HL-60 (cell line): ENCODE data around the gene IRX4.

Experiments
- DNase-seq, 2 experiments: peaks; one replicate each; pipeline ENCODE4 v3.0.0-alpha.2; 2010 to 2020; ENCODE audit warnings: low read depth in 1 of 2, low spot score in 1 of 2
- H3K27ac ChIP-seq: fragments of 250-450 bp; sonication (Bioruptor Pico); replicated peaks from 2 replicates; pipeline ENCODE4 v1.5.1; 2020; ENCODE audit warnings: mild to moderate bottlenecking, moderate library complexity
- H3K27me3 ChIP-seq: fragments of 250-450 bp; sonication (Bioruptor Pico); 2 replicates; pipeline ENCODE4 v1.5.1; 2021; ENCODE audit warnings: mild to moderate bottlenecking, moderate library complexity; ENCODE audit not compliant: insufficient read depth, poor library complexity, severe bottlenecking
- H3K4me3 ChIP-seq: replicated peaks from 2 replicates; pipeline ENCODE4 v1.5.1; 2011; ENCODE audit warnings: mild to moderate bottlenecking, control low read depth, low read length; ENCODE audit not compliant: insufficient read depth
- GABPA ChIP-seq: IDR thresholded peaks from 2 replicates; pipeline ENCODE4 v1.6.1; 2012; ENCODE audit warnings: low read depth
- POLR2AphosphoS5 ChIP-seq: IDR thresholded peaks from 2 replicates; pipeline ENCODE4 v1.6.1; 2012; ENCODE audit warnings: low read depth
- SPI1 ChIP-seq: IDR thresholded peaks from 2 replicates; pipeline ENCODE4 v1.6.1; 2012; ENCODE audit warnings: low read depth, mild to moderate bottlenecking, borderline replicate concordance
- TF ChIP-seq, protein P1 (sequence below): IDR thresholded peaks from 2 replicates; pipeline ENCODE4 v1.6.1; 2012; ENCODE audit warnings: low read depth; ENCODE audit not compliant: insufficient replicate concordance
- TF ChIP-seq, protein P2 (sequence below): IDR thresholded peaks from one replicate; pipeline ENCODE4 v1.5.1; 2011; ENCODE audit warnings: low read length, control low read depth, inconsistent platforms; ENCODE audit not compliant: insufficient read depth

Gene IRX4

DNA sequence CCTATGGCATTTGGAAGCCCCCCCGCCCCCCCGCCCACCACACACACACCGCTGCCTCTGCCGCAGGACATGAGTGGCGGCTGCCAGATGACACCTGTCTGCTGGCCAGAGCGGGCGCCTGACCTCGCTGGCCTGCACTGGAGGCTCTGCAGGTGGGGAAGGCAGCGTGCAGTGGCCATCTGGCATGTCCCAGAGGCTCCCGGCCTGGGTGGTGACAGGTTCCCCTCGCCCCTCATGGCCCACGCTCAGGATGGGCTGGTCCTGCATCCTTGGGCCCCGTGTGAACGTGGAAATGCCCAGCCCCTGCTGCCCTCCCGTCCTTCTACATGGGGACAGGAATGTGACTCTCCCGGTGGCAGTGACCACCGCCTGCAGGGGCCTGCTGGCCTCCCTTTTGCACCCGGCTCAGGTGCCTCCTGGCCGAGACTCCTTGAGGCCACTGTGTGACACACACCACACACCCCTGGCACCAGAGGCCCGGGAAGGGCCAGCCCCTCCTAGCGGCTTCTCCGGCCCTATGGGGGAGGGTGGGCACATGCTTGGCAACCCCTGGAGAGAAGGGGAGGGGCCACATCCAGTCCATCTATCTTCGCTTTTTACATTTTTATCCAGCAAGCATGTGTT lies 30.3 kb downstream of the IRX4 start:
- no peak for TF ChIP-seq GABPA
- TF ChIP-seq, protein P1, sequence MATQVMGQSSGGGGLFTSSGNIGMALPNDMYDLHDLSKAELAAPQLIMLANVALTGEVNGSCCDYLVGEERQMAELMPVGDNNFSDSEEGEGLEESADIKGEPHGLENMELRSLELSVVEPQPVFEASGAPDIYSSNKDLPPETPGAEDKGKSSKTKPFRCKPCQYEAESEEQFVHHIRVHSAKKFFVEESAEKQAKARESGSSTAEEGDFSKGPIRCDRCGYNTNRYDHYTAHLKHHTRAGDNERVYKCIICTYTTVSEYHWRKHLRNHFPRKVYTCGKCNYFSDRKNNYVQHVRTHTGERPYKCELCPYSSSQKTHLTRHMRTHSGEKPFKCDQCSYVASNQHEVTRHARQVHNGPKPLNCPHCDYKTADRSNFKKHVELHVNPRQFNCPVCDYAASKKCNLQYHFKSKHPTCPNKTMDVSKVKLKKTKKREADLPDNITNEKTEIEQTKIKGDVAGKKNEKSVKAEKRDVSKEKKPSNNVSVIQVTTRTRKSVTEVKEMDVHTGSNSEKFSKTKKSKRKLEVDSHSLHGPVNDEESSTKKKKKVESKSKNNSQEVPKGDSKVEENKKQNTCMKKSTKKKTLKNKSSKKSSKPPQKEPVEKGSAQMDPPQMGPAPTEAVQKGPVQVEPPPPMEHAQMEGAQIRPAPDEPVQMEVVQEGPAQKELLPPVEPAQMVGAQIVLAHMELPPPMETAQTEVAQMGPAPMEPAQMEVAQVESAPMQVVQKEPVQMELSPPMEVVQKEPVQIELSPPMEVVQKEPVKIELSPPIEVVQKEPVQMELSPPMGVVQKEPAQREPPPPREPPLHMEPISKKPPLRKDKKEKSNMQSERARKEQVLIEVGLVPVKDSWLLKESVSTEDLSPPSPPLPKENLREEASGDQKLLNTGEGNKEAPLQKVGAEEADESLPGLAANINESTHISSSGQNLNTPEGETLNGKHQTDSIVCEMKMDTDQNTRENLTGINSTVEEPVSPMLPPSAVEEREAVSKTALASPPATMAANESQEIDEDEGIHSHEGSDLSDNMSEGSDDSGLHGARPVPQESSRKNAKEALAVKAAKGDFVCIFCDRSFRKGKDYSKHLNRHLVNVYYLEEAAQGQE = no peak
- TF ChIP-seq, protein P2, sequence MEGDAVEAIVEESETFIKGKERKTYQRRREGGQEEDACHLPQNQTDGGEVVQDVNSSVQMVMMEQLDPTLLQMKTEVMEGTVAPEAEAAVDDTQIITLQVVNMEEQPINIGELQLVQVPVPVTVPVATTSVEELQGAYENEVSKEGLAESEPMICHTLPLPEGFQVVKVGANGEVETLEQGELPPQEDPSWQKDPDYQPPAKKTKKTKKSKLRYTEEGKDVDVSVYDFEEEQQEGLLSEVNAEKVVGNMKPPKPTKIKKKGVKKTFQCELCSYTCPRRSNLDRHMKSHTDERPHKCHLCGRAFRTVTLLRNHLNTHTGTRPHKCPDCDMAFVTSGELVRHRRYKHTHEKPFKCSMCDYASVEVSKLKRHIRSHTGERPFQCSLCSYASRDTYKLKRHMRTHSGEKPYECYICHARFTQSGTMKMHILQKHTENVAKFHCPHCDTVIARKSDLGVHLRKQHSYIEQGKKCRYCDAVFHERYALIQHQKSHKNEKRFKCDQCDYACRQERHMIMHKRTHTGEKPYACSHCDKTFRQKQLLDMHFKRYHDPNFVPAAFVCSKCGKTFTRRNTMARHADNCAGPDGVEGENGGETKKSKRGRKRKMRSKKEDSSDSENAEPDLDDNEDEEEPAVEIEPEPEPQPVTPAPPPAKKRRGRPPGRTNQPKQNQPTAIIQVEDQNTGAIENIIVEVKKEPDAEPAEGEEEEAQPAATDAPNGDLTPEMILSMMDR = no peak
- no peak for TF ChIP-seq SPI1
- no peak for TF ChIP-seq POLR2AphosphoS5
- peaks cover 20% of the 10 kb centered on the region for H3K27me3 ChIP-seq
- no peak overlapping the region for H3K4me3 ChIP-seq
- no peak for DNase-seq
- no peak overlapping the region for H3K27ac ChIP-seq

DNA sequence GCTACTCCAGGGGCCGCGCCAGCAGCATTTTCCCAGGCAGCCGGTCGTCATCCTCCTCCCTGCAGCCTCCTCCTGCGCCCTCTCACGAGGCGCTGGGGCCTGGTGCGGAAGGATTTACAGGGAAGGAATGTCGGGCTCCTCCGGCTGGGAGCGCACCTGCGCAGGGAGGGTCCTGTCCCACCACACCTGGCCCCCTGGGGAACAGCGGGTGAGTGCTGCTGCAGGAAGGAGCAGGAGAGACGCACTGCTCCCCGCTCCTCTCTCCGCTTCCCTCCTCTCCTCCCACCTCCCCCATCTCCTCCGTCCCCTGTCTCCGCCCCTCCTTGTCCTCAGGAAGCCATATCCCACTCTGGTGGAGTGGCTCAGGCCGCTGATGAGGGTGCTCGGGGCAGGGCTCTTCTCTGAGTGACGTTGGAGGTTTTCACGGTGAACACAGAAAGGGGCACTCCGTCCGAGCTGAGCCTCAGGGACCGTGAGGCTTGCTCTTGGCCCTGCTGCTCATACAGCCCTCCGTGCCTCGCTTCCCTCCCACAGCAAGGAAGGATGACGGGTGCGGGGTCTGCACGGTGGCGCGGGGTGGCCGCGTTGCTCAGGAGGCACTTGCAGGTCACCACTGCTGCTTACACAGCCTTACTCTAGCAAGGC lies 31.3 kb downstream of the IRX4 start:
- TF ChIP-seq SPI1 = no peak
- TF ChIP-seq POLR2AphosphoS5 = no peak
- Histone ChIP-seq H3K27me3 (peaks cover 20% of the 10 kb centered on the region), H3K4me3 (no peak overlapping the region), H3K27ac (no peak overlapping the region)
- DNase-seq = no peak

DNA sequence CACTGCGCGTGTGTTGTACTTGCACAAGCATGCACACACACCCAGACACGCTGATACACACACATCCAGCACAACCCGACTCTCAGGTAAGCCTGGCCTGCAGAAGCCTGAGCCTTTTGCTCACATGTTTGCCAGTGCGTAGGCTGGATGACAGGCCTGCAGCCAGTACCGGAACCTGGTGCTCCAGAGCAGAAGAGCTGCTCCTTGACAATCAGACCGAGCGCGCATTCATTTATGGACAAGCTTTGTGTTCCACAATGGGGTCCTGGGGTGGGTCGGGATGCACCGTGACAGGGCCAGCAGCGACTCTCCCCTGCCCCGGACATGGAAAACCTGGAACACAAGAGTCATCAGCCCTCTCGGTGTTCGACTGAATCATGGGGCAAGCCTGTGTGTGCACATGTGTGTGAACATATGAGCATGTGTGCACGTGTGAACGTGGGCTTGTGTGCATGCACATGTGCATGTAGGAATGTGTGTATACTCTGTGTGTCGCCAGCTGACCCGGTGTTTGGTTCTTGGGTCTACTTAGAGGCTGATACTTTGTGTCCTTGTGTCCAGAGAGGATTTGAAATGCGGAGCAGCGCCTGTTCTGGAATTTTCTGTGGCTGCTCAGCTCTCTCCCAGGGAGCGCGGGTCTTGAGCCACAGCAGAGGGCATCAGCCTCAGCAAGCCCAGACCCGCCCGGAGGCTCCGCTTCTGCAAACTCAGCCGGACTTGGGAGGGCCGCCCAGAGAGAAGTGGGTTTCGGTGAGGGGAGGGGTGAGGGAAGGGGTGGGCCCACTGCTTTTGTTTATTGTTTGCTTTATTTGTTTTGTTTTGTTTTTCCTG lies 32.2 kb downstream of the IRX4 start:
- no peak for DNase-seq
- TF ChIP-seq, protein P1 = no peak
- TF ChIP-seq, protein P2 = no peak
- TF ChIP-seq GABPA (no peak), POLR2AphosphoS5 (no peak), SPI1 (no peak)
- Histone ChIP-seq H3K27ac (no peak overlapping the region), H3K4me3 (no peak overlapping the region), H3K27me3 (peaks cover 20% of the 10 kb centered on the region)

DNA sequence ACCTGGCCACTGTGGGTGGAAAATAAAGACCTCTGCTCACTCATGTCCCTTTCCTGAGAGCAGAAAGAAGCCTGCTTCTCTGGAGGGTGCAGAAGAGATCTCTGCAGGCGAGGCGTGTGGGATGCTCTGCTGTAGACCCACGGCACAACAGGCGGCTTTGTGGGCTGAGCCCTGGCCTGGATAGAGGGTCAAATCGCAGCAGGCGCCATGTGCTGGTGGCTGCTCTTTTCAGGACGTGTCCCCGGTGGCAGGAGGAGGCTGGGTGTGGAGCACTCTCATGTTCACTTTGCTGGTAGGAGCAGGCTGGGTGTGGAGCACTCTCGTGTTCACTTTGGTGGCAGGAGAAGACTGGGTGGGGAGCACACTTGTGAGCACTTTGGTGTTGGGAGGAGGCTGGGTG lies 35.1 kb downstream of the IRX4 start:
- H3K27me3 ChIP-seq = peaks cover 20% of the 10 kb centered on the region
- no peak for TF ChIP-seq GABPA
- TF ChIP-seq, protein P2 = no peak
- TF ChIP-seq, protein P1 = no peak
- TF ChIP-seq POLR2AphosphoS5 = no peak
- no peak for TF ChIP-seq SPI1
- H3K4me3 ChIP-seq = no peak overlapping the region
- no peak overlapping the region for H3K27ac ChIP-seq
- DNase-seq = no peak
